PC-3 (cell line): ENCODE measurements around the gene CTNNA2. TPM values are rescaled to one million over a fixed set of nuclear protein-coding genes. Genes with fewer than 3 reads are reported as not detected.

Experiments
- ATAC-seq: fragments of 200-7000 bp; cut with Tn5 transposase; 2 replicates; pipeline ENCODE4 v1.9.1; 2020; ENCODE audit warnings: mild to moderate bottlenecking, moderate library complexity
- BruUV-seq: library from RNA; stranded (reverse); fragments of 400-500 nt; replicated peaks from 2 replicates; lab custom pipeline; 2021; lab: Mats Ljungman, UMichigan
- CTCF ChIA-PET: fragments of 300-600 bp; sonication (Branson Sonifier 250); formaldehyde crosslinking; loops from one replicate; lab custom pipeline; 2022; ENCODE audit warnings: antibody characterized with exemption; lab: Charles Lee
- POLR2A ChIA-PET: fragments of 300-600 bp; sonication (Branson Sonifier 250); formaldehyde crosslinking; loops from one replicate; lab custom pipeline; 2022; ENCODE audit warnings: antibody characterized with exemption; ENCODE audit not compliant: unreplicated experiment; lab: Charles Lee
- DNase-seq: peaks from one replicate; pipeline ENCODE4 v3.0.0-alpha.2; 2015
- H2AFZ ChIP-seq: fragments of 300-600 bp; sonication (generic); 2 replicates; pipeline ENCODE4 v1.6.0; 2016; ENCODE audit warnings: antibody characterized with exemption, low read length
- H3F3A ChIP-seq: fragments of 300-600 bp; sonication (generic); one replicate; pipeline ENCODE4 v1.6.0; 2017; ENCODE audit warnings: antibody characterized with exemption, low read length, control low read depth, mild to moderate bottlenecking; ENCODE audit not compliant: unreplicated experiment
- H3K27ac ChIP-seq: fragments of 300-600 bp; sonication (generic); 2 replicates; pipeline ENCODE4 v1.5.1; 2016; ENCODE audit warnings: mild to moderate bottlenecking, low read length
- H3K27me3 ChIP-seq: fragments of 300-600 bp; sonication (generic); 2 replicates; pipeline ENCODE4 v1.6.1; 2016; ENCODE audit warnings: low read length, mixed read lengths
- H3K36me3 ChIP-seq: fragments of 300-600 bp; sonication (generic); 2 replicates; pipeline ENCODE4 v1.6.1; 2016; ENCODE audit warnings: low read depth, mixed run types, low read length, mixed read lengths
- H3K4me1 ChIP-seq: fragments of 300-600 bp; sonication (generic); 2 replicates; pipeline ENCODE4 v1.5.1; 2016; ENCODE audit warnings: low read length; ENCODE audit not compliant: insufficient read depth
- H3K4me2 ChIP-seq: fragments of 300-600 bp; sonication (generic); 2 replicates; pipeline ENCODE4 v1.6.0; 2016; ENCODE audit warnings: low read length
- H3K4me3 ChIP-seq: fragments of 300-600 bp; sonication (generic); 2 replicates; pipeline ENCODE4 v1.5.1; 2016; ENCODE audit warnings: mild to moderate bottlenecking, low read length, mixed read lengths
- H3K79me2 ChIP-seq: fragments of 300-600 bp; sonication (generic); 2 replicates; pipeline ENCODE4 v1.6.1; 2017; ENCODE audit warnings: low read length, mixed read lengths
- H3K9ac ChIP-seq: fragments of 300-600 bp; sonication (generic); 2 replicates; pipeline ENCODE4 v1.6.0; 2016; ENCODE audit warnings: mild to moderate bottlenecking, low read length
- H3K9me2 ChIP-seq: fragments of 300-600 bp; sonication (generic); replicated peaks from 2 replicates; pipeline ENCODE4 v1.6.1; 2016; ENCODE audit warnings: mixed run types, low read length, mixed read lengths
- H3K9me3 ChIP-seq: fragments of 300-600 bp; sonication (generic); 2 replicates; pipeline ENCODE4 v1.6.1; 2016; ENCODE audit warnings: low read length, mixed read lengths
- H4K20me1 ChIP-seq: fragments of 300-600 bp; sonication (generic); 2 replicates; pipeline ENCODE4 v1.6.1; 2016; ENCODE audit warnings: low read length, mixed read lengths
- EZH2 ChIP-seq: fragments of 300-600 bp; sonication (generic); IDR thresholded peaks from one replicate; pipeline ENCODE4 v1.6.1; 2017; ENCODE audit warnings: antibody characterized with exemption, mild to moderate bottlenecking, low read length; ENCODE audit not compliant: unreplicated experiment
- EZH2phosphoT487 ChIP-seq: fragments of 300-600 bp; sonication (generic); IDR thresholded peaks from 2 replicates; pipeline ENCODE4 v1.6.1; 2018; ENCODE audit warnings: mild to moderate bottlenecking, antibody characterized with exemption, low read length, borderline replicate concordance
- intact Hi-C: fragments of 100-400 bp; cut with micrococcal nuclease; formaldehyde crosslinking; loops from 2 replicates; pipeline ENCODE4 v1.9.0; 2023
- total RNA-seq: library from RNA; depleted of rRNA; stranded (reverse); fragments of >200 nt; gene quantifications from 2 replicates; pipeline ENCODE4 v1.2.3, GENCODE V29; 2014
- TF ChIP-seq, protein P1 (sequence below): fragments of 300-600 bp; sonication (generic); conservative IDR thresholded peaks from 2 replicates; pipeline ENCODE4 v1.5.1; 2017; ENCODE audit warnings: antibody characterized with exemption, low read depth, mild to moderate bottlenecking, low read length

CTNNA2 gene
- total RNA-seq, 1 experiment from 2014 or later = not detected

GRCh38 chr2:79714283-79714682 is 201.4 kb downstream of the CTNNA2 start:
- ATAC-seq (no peak), DNase-seq (no peak)
- ChIA-PET POLR2A (no interaction called here), CTCF (no interaction called here)
- Histone ChIP-seq H3K79me2 (no peaks in the 10 kb centered on the region), H4K20me1 (no peaks in the 10 kb centered on the region), H3K27me3 (no peaks in the 10 kb centered on the region), H3F3A (no peaks in the 10 kb centered on the region), H2AFZ (no peak overlapping the region), H3K36me3 (no peaks in the 10 kb centered on the region), H3K4me3 (no peak overlapping the region), H3K4me2 (no peak overlapping the region), H3K9me2 (no peaks in the 10 kb centered on the region), H3K27ac (no peak overlapping the region), H3K9me3 (0 out of 2 replicates have a peak, but pooled peaks cover 8% of the 10 kb centered on the region), H3K4me1 (no peaks in the 10 kb centered on the region), H3K9ac (no peak overlapping the region)
- no TSS peak for BruUV-seq
- TF ChIP-seq EZH2phosphoT487 (no peak), EZH2 (no peak)
- TF ChIP-seq, protein P1, sequence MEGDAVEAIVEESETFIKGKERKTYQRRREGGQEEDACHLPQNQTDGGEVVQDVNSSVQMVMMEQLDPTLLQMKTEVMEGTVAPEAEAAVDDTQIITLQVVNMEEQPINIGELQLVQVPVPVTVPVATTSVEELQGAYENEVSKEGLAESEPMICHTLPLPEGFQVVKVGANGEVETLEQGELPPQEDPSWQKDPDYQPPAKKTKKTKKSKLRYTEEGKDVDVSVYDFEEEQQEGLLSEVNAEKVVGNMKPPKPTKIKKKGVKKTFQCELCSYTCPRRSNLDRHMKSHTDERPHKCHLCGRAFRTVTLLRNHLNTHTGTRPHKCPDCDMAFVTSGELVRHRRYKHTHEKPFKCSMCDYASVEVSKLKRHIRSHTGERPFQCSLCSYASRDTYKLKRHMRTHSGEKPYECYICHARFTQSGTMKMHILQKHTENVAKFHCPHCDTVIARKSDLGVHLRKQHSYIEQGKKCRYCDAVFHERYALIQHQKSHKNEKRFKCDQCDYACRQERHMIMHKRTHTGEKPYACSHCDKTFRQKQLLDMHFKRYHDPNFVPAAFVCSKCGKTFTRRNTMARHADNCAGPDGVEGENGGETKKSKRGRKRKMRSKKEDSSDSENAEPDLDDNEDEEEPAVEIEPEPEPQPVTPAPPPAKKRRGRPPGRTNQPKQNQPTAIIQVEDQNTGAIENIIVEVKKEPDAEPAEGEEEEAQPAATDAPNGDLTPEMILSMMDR = no peak
- intact Hi-C loops = no loop called here

GRCh38 chr2:79715338-79715737 is 202.5 kb downstream of the CTNNA2 start:
- H3F3A ChIP-seq = no peaks in the 10 kb centered on the region
- no peaks in the 10 kb centered on the region for H3K36me3 ChIP-seq
- intact Hi-C loops = no loop called here
- no TSS peak for BruUV-seq
- DNase-seq (no peak), ATAC-seq (no peak)
- POLR2A ChIA-PET = no interaction called here
- H3K4me1 ChIP-seq = no peaks in the 10 kb centered on the region
- H3K4me2 ChIP-seq = no peak overlapping the region
- H3K27me3 ChIP-seq = no peaks in the 10 kb centered on the region
- no peak overlapping the region for H2AFZ ChIP-seq
- TF ChIP-seq EZH2phosphoT487 (no peak), EZH2 (no peak)
- TF ChIP-seq, protein P1 = no peak
- H3K9ac ChIP-seq = no peak overlapping the region
- CTCF ChIA-PET = no interaction called here
- H4K20me1 ChIP-seq = no peaks in the 10 kb centered on the region
- no peak overlapping the region for H3K4me3 ChIP-seq
- no peaks in the 10 kb centered on the region for H3K79me2 ChIP-seq
- no peaks in the 10 kb centered on the region for H3K9me2 ChIP-seq
- 0 out of 2 replicates have a peak, but pooled peaks cover 8% of the 10 kb centered on the region for H3K9me3 ChIP-seq
- no peak overlapping the region for H3K27ac ChIP-seq

DNA sequence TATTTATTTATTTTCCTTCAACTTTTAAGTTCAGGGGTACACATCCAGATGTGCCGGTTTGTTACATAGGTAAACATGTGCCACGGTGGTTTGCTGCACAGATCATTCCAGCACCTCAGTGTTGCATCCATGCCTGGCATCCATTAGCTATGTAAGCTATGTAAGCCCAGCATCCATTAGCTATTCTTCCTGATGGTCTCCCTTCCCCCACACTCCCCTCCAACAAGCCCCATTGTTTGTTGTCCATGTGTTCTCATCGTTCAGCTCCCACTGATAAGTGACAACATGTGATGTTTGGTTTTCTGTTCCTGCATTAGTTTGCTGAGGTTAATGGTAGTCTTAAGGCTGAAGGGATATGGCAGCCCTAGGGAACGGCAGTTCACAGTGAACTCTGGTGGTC is 203.4 kb downstream of the CTNNA2 start:
- BruUV-seq = no TSS peak
- Histone ChIP-seq H3K27ac (no peak overlapping the region), H3K9me2 (no peaks in the 10 kb centered on the region), H3K4me2 (no peak overlapping the region), H3K4me3 (no peak overlapping the region), H3F3A (no peaks in the 10 kb centered on the region), H3K36me3 (no peaks in the 10 kb centered on the region), H3K9me3 (peaks cover 12% of the 10 kb centered on the region), H3K9ac (no peak overlapping the region), H2AFZ (no peak overlapping the region), H3K27me3 (no peaks in the 10 kb centered on the region), H4K20me1 (no peaks in the 10 kb centered on the region), H3K79me2 (no peaks in the 10 kb centered on the region), H3K4me1 (no peaks in the 10 kb centered on the region)
- intact Hi-C loops = no loop called here
- DNase-seq = no peak
- TF ChIP-seq EZH2phosphoT487 = no peak
- CTCF ChIA-PET = no interaction called here
- ATAC-seq = no peak
- POLR2A ChIA-PET = no interaction called here
